DOHH2 (cell line): ENCODE measurements around the gene RABEP1.

Experiments used
- CTCF ChIP-seq: fragments of 200-600 bp; sonication (generic); IDR thresholded peaks from one replicate; pipeline ENCODE4 v1.5.1; 2014; ENCODE audit warnings: antibody characterized with exemption, mild to moderate bottlenecking, low read depth, low read length; ENCODE audit not compliant: poor library complexity, severe bottlenecking
- EZH2phosphoT487 ChIP-seq: fragments of 200-600 bp; sonication (generic); IDR thresholded peaks from 2 replicates; pipeline ENCODE4 v1.6.1; 2017; ENCODE audit warnings: borderline replicate concordance, mild to moderate bottlenecking, antibody characterized with exemption, low read length, moderate library complexity, mixed read lengths

- no peak for TF ChIP-seq EZH2phosphoT487
- no peak for TF ChIP-seq CTCF
Observed at GRCh38 chr17:5291683-5292350, 9.7 kb downstream of the RABEP1 start.
